Gastroesophageal sphincter (tissue), 3 donors: Measurements from ENCODE around the gene GLCCI1.

Experiments used
- POLR2A ChIP-seq, 2 donors: fragments of 450-650 bp; IDR thresholded peaks; one replicate each; pipeline ENCODE4 v1.6.1; 2017; ENCODE audit warnings: antibody characterized with exemption in 2 of 2, mild to moderate bottlenecking in 2 of 2, moderate library complexity in 1 of 2
- POLR2AphosphoS5 ChIP-seq: sonication (generic); formaldehyde crosslinking; IDR thresholded peaks from one replicate; pipeline ENCODE4 v1.6.1; 2017; ENCODE audit warnings: antibody characterized with exemption
- TF ChIP-seq, protein P1 (sequence below), 4 experiments: fragments of 200-600 bp in 2 of 4; fragments of 450-650 bp in 2 of 4; sonication (generic) in 1 of 4; IDR thresholded peaks; one replicate each; pipeline ENCODE4 v1.5.1; 2017 to 2019; ENCODE audit warnings: antibody characterized with exemption in 4 of 4, mild to moderate bottlenecking in 2 of 4, moderate library complexity in 2 of 4

DNA sequence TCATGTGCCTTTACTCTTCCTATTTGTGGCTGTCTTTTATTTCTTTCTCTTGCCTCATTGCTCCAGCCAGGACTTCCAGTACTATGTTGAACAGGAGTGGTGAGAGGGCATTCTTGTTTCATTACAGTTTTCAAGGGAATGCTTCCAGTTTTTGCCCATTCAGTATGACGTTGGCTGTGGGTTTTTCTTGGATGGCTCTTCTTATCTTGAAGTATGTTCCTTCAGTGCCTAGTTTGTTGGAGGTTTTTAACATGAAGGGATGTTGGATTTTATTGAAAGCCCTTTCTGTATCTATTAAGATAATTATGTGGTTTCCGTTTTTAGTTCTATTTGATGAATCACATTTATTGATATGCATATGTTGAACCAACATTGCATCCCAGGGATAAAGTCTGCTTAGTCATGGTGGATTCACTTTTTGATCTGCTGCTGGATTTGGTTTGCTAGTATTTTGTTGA is 96.8 kb downstream of the GLCCI1 start:
- TF ChIP-seq POLR2A (IDR thresholded peaks at IDR 0.05) (no peak), POLR2AphosphoS5 (no peak)
- TF ChIP-seq, protein P1, sequence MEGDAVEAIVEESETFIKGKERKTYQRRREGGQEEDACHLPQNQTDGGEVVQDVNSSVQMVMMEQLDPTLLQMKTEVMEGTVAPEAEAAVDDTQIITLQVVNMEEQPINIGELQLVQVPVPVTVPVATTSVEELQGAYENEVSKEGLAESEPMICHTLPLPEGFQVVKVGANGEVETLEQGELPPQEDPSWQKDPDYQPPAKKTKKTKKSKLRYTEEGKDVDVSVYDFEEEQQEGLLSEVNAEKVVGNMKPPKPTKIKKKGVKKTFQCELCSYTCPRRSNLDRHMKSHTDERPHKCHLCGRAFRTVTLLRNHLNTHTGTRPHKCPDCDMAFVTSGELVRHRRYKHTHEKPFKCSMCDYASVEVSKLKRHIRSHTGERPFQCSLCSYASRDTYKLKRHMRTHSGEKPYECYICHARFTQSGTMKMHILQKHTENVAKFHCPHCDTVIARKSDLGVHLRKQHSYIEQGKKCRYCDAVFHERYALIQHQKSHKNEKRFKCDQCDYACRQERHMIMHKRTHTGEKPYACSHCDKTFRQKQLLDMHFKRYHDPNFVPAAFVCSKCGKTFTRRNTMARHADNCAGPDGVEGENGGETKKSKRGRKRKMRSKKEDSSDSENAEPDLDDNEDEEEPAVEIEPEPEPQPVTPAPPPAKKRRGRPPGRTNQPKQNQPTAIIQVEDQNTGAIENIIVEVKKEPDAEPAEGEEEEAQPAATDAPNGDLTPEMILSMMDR (IDR thresholded peaks at IDR 0.05) = no peak
